NCI-H2196 treated with DMSO at 0.1 percent for 48 hours (cell line): ENCODE results near the gene CEP164.
A peak's percentile ranks its signal among the peaks of the same experiment; 100 is the strongest.

Experiments used
- DNase-seq: peaks from one replicate; lab custom pipeline; 2025; ENCODE audit not compliant: unreplicated experiment; lab: John Stamatoyannopoulos, UW

Gene CEP164

DNA sequence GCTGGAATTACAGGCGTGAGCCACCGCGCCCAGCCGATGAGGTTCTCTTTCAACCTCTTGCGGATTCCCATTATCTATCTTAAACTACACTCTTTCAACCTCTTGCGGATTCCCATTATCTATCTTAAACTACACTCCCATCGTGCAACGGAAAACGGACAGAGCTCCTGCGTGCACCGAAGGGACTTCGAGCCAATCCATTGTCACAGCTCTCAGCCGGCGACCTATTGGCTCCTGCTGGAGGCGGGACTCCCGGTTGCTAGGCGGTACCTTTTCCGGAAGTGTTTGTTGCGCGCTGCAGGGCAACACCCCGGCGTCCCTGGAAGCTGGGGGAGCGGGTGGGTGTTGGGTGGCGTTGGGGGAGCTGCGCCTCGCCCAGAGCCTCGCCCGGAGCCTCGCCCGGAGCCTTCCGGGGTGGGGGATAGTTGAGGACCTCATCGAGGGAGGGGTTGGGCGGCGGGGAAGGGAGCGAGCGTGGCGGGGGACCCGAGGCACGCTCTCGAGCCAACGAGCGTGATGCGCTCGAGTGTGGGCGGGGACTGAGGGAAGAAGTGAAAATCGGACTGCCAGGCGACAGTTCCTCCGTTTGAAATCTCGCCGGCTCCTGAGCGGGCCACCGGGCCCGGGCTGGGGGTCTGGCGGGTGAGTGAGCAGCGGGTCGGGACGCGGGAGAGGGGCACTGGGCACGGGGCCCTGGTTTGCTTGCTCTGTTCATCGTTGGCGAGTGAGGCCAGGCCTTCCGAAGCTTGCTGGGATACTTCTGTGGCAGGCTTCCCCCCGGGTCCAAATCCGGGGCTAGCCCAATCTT, at the start of gene CEP164:
CEP164 (plus strand) TSS at position 288 of the 808 bp plus-strand sequence. CDS start 10,733 bp downstream, outside the sequence.
- DNase-seq: peak; percentile 93

DNA sequence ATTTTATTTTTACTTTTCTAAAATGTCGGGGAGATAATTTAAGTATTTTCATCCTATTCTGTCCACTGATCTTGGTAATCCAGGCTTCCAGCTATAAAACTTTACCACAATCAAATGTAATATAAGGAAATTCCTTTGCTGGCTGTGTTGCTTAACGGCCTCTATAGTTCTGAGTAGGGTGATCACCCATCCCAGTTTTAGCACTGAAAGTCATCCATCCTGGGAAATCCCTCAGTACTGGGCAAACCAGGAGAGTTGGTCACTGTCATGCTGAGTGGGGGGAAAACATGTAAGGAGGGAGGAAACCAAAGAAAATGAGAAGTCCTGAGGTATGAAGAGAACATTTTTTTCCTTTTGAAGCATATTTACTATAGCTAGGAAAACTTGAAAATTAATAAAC, 49.3 kb upstream of the CEP164 start:
- no peak for DNase-seq

DNA sequence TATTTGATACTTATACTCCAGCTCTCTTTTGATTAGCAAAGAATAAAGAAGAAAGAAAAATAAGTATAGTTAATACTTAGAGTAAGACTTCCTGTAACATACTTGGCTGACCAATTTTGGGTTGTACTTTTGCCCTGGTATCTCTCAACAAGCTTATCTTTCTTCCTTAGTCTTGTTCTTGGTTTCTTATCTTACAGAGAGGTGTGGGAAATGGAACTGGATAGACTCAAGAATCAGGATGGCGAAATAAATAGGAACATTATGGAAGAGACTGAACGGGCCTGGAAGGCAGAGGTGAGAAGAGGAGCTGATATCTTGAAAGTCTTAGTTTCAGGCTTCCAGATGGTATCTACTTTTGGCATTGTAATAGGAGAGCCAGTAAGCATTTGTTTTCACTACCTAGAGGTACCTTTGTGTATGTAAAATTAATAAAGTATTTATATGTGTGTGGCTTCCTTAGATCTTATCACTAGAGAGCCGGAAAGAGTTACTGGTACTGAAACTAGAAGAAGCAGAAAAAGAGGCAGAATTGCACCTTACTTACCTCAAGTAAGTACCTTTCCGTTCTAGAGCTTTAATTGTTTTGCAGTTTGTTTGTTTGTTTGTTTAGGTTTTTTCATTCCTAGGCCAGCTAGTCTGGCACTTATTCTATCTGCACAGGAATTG, 47.8 kb upstream of the CEP164 start:
- DNase-seq: no peak

DNA sequence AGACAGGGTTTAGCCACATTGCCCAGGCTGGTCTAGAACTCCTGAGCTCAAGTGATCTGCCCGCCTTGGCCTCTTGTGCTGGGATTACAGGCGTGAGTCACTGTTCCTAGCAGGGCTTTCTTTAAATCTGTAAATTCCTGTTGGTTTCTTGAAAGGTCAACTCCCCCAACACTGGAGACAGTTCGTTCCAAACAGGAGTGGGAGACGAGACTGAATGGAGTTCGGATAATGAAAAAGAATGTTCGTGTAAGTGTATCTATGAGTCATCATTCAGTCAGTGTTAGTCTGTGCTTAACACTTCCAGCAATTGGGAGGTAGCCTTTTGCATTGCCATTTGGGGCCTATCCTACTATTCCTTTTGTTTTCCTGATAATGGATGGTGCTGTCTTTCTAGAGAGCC, 46.5 kb upstream of the CEP164 start:
- DNase-seq: no peak

DNA sequence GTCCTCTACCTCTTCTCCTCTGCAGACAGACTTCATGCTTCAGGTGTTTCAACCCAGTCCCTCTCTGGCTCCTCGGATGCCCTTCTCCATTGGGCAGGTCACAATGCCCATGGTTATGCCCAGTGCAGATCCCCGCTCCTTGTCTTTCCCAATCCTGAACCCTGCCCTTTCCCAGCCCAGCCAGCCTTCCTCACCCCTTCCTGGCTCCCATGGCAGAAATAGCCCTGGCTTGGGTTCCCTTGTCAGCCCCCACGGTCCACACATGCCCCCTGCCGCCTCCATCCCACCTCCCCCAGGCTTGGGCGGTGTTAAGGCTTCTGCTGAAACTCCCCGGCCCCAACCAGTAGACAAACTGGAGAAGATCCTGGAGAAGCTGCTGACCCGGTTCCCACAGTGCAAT, 45.8 kb upstream of the CEP164 start:
- no peak for DNase-seq

DNA sequence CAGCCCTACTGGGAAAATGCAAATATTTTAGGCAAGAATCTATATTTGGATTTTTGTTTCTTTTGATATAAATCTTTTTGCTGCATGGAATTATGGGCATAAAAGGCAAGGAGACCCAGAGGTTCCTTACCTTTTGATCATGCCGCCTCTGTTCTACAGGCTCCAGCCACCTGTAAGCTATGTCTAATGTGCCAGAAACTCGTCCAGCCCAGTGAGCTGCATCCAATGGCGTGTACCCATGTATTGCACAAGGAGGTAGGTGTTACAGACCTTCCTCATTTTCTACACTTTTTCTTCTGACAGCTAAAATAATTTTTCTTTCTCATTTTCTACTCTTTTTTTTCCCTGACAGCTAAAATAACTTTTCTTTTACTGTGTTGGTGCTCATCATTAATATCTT, 44.7 kb upstream of the CEP164 start:
- DNase-seq: no peak

DNA sequence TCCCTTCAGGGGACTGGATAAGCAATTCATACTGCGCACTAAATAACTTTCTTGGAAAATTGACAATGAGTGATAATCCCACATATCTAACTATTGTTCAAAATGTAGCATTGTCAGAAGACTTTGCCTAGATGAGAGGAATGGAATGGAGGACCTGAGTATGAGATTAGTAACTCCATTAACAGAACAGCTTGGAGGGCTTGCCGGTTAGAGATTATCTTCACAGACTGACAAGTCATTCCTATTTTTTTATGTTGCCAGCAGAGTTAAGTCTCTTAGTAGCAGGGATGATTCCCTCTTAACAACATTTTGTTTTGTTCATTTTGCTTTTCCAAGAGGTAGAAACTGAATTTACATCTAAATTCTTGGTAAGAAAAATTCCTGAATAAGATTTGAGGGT, 43.6 kb upstream of the CEP164 start:
- DNase-seq: no peak

DNA sequence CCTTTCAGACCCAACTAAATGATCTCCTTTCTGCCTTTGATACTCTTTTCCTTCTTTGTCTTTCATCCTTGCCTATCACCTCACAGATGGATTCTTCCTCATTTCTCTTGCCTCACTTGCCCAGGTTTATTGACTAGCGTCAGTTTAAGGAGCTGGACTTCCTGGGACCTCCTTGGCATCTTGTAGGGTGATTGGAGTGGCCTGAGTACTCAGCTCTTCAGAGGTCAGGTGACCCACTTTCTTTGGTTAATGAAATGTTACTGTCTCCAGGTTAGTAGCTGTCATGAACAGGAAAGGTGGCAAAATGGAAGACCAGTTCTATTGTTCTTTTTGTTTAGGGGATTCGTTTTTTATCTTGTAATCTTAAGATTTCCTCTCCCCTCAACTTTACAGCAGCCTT, 41.1 kb upstream of the CEP164 start:
- DNase-seq: no peak

DNA sequence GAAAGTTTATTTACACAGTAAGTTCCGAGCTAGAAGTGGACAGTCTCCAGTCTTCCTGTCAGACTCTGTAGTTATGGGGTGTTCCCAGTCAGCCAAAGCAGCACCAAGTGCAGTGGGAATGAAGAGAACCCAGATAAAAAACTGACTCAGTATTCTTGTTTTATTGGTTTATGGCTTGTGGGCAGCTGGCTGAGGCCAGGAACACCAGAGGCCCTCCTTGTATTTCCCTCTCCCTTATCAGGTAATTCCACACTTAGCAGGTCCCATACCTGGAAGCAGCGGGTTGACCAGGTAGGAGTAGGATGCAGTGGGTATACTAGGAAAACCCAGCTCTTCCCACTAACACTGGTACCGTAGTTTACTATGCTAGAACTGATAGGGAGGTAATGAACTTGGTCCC, 40.0 kb upstream of the CEP164 start:
- no peak for DNase-seq

DNA sequence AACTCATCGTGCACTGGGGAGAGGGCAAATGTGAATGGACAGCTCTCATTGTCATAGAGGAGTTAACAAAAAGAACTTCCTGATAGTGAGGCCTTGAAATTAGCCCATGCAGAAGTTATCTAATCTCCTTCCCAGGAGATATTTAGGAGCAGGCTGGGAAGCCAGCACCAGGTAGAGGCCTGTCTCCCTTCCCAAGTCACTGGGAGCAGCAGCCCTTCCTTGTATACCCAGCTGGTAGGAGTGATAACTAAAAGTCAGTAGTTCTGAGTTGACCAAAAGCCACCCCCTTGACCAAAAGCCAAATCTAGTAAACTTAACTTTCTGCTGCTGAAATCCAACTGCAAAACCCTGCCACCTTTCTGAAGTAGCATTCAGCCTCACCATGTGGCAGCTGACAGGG, 37.9 kb upstream of the CEP164 start:
- no peak for DNase-seq

DNA sequence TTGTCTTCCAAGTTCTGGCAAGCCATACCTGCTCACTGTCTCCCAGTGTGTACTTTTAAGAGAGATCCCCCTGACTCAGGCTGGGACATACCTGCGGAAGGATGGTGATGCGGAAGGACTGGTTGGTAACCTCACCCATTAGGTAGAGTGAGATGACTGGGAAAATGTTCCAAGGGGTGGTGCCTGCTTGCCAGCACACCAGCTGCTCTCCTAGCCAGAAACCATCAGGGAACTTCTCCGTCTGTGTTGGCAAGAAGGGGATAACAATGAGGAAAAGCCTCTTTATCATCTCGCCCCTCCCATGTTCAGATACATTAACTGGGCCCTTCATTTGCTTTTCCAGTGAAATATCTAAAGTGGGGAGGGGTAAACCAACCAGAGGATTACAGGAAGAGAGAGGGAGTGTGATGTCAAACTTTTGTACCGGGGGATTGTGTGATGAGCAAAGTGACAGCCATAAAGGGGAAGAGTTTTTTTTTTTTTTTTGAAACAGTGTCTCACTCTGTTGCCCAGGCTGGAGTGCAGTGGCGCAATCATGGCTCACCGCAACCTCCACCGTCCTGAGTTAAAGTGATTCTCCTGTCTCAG, 36.8 kb upstream of the CEP164 start, which contains the start of gene BACE1-AS:
BACE1-AS (plus strand) TSS at position 538 of the 588 bp plus-strand sequence.
- DNase-seq: no peak

DNA sequence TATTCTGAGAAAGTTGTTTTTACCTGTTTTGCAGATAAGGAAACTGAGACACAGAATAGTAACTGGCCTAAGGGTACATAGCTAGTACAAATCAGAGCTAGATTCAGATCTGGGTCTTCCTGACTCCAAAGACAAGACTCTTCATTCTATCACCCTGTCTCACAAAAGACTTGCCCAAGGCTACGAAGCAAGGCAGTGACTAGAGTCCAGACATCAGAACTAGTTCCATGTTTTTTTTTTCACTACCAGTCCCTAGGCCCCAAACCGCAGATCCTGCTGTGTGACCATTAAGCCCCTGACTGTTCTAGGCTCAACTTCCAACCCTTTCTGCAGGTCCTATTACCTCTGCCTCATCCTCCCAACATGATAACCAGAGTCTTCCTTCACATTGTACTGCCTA, 35.0 kb upstream of the CEP164 start:
- no peak for DNase-seq

DNA sequence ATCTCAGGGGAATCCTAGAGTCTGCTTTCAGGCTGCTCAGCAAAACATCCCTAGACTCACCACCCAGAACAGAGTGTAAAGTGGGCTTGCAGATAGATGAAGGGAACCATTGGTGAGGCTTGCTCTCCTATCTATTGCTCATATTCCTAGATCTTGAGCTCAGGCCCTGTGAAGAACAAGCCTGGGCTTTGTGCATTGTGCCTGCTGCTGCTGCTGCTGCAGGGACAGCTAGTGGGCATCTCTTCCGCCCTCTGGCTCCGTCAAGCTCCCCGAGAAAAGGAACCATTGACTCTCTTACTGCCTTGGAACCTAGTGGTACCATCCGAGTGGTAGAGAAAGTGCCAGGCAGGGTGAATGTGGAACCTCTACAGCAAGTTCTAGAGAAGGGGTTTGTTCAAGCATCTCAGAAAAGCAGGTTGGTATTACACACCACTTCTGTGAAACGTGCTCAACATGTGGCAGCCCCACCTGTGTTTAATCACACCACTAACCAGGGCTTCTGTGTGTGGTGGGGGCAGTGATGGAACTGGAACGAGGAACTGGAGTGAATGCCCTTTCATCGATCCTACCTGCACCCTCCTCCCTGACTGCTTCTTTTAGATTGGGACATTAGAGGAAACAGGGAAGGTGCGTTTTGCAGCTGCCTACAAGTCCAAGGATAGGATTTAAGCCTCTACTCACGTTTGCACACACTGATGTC, 32.1 kb upstream of the CEP164 start:
- DNase-seq: no peak

DNA sequence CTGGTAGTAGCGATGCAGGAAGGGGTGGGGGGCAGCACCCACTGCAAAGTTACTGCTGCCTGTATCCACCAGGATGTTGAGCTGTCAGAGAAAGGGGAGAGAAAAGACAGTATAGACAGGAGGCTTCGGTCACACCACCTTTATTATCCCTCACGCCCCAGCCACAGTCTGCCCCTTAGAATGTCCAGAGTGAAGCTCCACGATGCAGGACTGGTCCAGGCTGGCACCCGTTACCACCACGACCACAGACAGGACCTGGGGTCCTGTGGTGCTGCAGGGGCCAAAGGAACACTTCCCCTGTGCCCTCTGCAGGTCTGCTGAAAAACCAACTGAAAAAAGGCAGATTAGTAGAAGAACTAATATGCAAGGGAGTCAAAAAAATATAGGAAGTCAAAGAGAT, 30.8 kb upstream of the CEP164 start:
- no peak for DNase-seq

DNA sequence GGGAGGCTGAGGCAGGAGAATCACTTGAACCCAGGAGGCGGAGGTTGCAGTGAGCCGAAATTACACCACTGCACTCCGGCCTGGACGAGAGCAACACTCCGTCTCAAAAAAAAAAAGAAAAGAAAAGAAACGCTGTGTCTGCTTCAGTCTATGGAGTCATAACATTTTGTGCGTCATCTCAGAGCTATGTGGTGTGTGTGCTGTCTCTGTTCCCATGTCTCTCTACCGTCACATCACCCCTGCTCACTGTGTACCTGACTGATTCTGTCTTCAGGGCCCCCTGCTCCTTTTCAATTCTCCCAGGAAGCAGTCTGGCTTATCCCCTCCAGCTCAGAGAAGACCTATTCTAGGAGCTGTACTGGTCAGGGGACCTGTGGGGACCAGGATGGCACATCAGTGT, 29.5 kb upstream of the CEP164 start:
- DNase-seq: no peak

DNA sequence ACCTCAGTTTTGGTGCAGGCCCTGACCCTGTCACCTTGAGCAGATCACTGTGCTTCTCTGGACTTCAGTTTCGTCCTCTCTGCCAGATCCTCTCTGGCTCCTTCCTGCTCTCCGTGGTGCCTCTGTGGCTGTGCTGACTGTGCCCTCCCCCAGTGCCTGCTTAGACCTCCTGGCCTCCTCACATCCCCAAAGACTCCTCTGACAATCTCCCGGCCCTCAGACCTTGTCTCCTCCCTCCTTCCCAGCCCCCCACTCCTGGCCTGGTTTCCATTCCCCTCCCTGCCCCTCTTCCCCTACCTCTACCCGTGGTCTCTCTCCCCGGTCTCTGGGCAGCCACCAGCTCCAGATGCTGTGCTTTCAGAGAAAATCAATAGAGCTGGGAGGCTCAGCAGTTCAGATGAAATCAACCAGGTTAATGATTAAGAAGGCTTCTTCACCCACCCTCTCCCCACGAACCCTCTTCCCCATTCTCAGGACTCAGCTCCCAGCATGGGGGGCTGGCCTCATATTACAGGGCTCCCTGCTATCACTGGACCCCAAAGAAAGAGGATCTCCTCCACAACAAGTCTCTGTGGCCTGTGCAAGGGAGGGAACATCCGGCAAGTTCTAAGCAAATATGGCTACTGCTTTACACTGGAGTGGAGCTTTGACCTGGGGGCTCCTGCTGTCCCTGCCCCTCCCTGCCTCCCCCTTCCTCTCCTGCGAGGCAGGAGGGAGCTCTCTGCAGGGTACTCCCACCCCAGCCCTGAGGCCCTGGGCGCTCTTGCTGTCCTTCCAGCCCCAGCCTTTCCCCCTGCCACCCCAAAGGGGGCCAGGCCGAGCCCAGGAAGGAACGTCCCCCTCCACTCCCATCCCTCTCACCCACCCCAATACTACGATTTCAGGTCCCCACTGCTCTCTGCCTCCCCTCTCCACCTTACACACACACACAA, 28.0 kb upstream of the CEP164 start:
- no peak for DNase-seq

DNA sequence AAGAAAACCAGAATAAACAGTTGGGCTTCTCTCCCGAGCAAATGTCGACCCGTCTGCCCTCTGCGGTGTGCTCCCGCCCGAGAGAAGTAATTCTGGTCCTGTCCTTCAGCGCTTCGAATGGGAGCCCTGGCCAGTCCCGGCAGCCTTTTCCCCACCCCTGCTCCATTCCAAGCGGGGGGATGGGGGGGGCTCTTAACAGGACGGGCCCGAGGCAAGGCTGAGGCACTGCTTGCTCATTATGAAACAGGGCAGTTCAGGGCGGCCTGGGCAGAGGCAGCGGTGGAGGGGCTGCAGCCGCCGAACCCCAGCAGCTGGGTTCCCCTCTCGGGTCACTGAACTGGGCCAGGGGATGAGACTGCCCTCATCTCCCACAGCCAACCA, 27.4 kb upstream of the CEP164 start:
- no peak for DNase-seq

DNA sequence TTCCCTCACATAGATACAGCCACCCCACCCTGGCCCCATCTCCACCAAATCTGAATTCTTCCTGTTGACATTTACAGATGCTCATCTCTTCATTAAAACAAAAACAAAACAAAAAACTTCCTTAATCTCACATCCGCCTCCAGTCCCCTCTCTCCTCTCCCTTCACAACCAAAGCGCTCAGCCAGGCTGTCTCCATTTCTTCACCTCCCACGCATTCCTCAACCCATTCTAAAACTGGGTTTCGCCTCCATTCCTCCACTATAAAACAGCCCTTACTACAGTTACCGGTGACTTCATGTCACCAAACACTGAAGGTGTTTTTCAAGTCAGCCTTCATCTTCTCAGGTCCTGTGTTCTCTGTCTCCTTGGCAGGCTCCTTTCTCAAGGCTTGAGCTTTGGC, 26.9 kb upstream of the CEP164 start:
- no peak for DNase-seq

DNA sequence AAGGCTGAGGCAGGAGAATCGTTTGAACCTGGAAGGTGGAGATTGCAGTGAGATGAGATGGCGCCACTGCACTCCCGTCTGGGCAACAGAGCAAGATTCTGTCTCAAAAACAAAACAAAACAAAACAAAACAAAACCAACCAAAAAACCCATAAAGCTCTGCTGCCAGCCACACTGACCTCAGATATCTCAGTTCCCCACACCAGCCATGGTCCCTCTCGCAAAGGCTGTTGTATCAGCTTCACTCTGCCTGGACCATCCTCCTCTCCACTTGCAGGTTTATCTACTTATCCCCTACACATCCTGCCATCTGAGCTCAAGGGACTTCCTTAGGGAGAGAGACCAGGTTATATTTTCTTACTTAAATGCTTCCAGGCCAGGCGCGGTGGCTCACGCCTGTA, 25.4 kb upstream of the CEP164 start:
- DNase-seq: no peak

DNA sequence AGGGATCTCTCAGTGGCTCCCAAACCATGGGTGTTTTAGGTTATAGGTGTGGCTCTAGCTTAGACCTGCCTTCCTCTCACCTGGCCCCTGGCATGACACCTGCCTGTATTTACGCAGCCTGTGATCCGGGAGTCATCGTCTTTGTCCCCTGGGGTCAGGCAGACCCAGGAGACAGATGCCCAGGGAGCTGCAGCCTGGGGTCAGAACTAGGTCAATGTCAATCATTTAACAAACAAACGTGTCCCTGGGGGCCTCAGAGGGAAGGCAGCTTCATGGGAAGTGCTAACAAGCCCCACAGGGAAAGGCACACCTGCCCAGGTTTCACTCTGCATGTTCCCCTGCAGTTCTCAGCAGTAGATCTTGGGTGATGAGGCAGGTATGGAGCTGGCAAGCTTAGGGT, 24.6 kb upstream of the CEP164 start:
- DNase-seq: no peak
